Medulla oblongata (tissue), 1 donor: ENCODE data around the gene C1orf141.
"Not testable (repeated sequence)": the region's sequence is repeated elsewhere in the genome, so short reads cannot be mapped to it uniquely, and the experiment has no call there.

Source experiments
- DNase-seq: peaks from one replicate; pipeline ENCODE4 v3.0.0-alpha.2; 2015; ENCODE audit errors: extremely low spot score

The C1orf141 gene

GRCh38 chr1:67088440-67088839 is 46.3 kb downstream of the C1orf141 start:
- no peak for DNase-seq

- DNase-seq = peak; percentile 27
These were observed 49.4 kb downstream of the C1orf141 start for GRCh38 chr1:67085326-67085725.

- DNase-seq = no peak
These were observed 49.9 kb downstream of the C1orf141 start for GRCh38 chr1:67084765-67085318.

GRCh38 chr1:67078291-67078690 is 56.5 kb downstream of the C1orf141 start:
- no peak for DNase-seq

- DNase-seq = no peak
These were observed 57.2 kb downstream of the C1orf141 start for GRCh38 chr1:67077593-67077992.

- no peak for DNase-seq
These were observed 62.0 kb downstream of the C1orf141 start for GRCh38 chr1:67072749-67073148.

GRCh38 chr1:67067655-67068054 is 67.1 kb downstream of the C1orf141 start:
- DNase-seq = not testable (repeated sequence)

- DNase-seq = no peak
These were observed 72.4 kb downstream of the C1orf141 start for GRCh38 chr1:67062412-67062811.

GRCh38 chr1:67061266-67061665 is 73.5 kb downstream of the C1orf141 start:
- DNase-seq = no peak

GRCh38 chr1:67060811-67061218 is 74.0 kb downstream of the C1orf141 start:
- no peak for DNase-seq

- no peak for DNase-seq
These were observed 75.4 kb downstream of the C1orf141 start for GRCh38 chr1:67059346-67059745.

- no peak for DNase-seq
These were observed 76.0 kb downstream of the C1orf141 start for GRCh38 chr1:67058761-67059160.

GRCh38 chr1:67058242-67058641 is 76.5 kb downstream of the C1orf141 start:
- DNase-seq = no peak

- peak; percentile 87 for DNase-seq
These were observed 80.7 kb downstream of the C1orf141 start, which contains the start of gene SLC35D1 for GRCh38 chr1:67053785-67054772. Gene SLC35D1 (minus strand): TSS chr1:67054148. CDS start chr1:67054013, 135 bp downstream.

- DNase-seq = peak; percentile 50
These were observed 81.3 kb downstream of the C1orf141 start for GRCh38 chr1:67053535-67053784.

- DNase-seq = peak; percentile 58
These were observed 81.8 kb downstream of the C1orf141 start for GRCh38 chr1:67052741-67053534.

- DNase-seq = no peak
These were observed 83.6 kb downstream of the C1orf141 start for GRCh38 chr1:67051196-67051595.

- no peak for DNase-seq
These were observed 90.0 kb downstream of the C1orf141 start for GRCh38 chr1:67044631-67045270.

- no peak for DNase-seq
These were observed 91.4 kb downstream of the C1orf141 start for GRCh38 chr1:67043366-67043765.
